ENCODE measurements around the gene NAALADL1. TPM values are rescaled to one million over a fixed set of nuclear protein-coding genes. Genes with fewer than 3 reads are reported as not detected.

The NAALADL1 gene
- total and polyA plus RNA-seq, 2 of the 4 experiments (the other 2 are of a cell fraction) = 3.8 to 5.8 TPM

- H2BK120ac ChIP-seq (ENCODE audit: low read depth, low read length) = no peak overlapping the region
- in situ Hi-C loops (cut with MboI; ENCODE audit: low sequenced_read_pairs) = no loop called here
These were observed 2.6 kb upstream of the NAALADL1 start for GRCh38 chr11:65060913-65061408.

More at GRCh38 chr11:65060913-65061408, 2.6 kb upstream of the NAALADL1 start:
- Histone ChIP-seq H4K91ac (ENCODE audit: insufficient read depth, low read depth, low read length) (no peak overlapping the region), H3K27me3 (ENCODE audit: control insufficient read depth, insufficient read depth, low read length) (peaks cover 18% of the 10 kb centered on the region; the same call in 1 of the 2 replicates), H3K23ac (ENCODE audit: low read depth, low read length) (no peak overlapping the region), H3K4me1 (ENCODE audit: control insufficient read depth, insufficient read depth, low read length) (no peaks in the 10 kb centered on the region), H3K9ac (ENCODE audit: low read depth, low read length) (no peak overlapping the region), H3K18ac (ENCODE audit: low read depth, low read length) (no peak overlapping the region), H3K14ac (replicated peaks; ENCODE audit: low read depth, low read length) (no peak overlapping the region), H3K56ac (ENCODE audit: extremely low read depth, insufficient read depth, low read length) (no peak overlapping the region), H3K9me1 (ENCODE audit: insufficient read depth, low read length) (peaks cover 5% of the 10 kb centered on the region; the same call in 1 of the 2 replicates), H4K5ac (ENCODE audit: low read depth, low read length) (no peak overlapping the region), H2BK20ac (ENCODE audit: low read depth, low read length) (no peak overlapping the region), H2BK5ac (ENCODE audit: low read depth, low read length, poor library complexity, severe bottlenecking) (no peak overlapping the region), H4K8ac (ENCODE audit: low read depth in 2 of 2, low read length in 2 of 2) (no peak overlapping the region), H3K4me2 (ENCODE audit: low read depth, low read length) (no peak overlapping the region), H3K4me3 (ENCODE audit: insufficient read depth, low read depth, low read length) (no peak overlapping the region), H3K27ac (ENCODE audit: insufficient read depth, low read length) (no peak overlapping the region), H3K9me3 (ENCODE audit: control insufficient read depth, insufficient read depth, low read length) (no peaks in the 10 kb centered on the region), H3K4ac (ENCODE audit: low read depth, low read length) (0 out of 2 replicates have a peak overlapping the region, but pooled peaks have one; percentile 2), H2AFZ (replicated peaks; ENCODE audit: low read length, poor library complexity) (peak overlapping the region; percentile 84), H4K20me1 (ENCODE audit: insufficient read depth, low read length) (no peaks in the 10 kb centered on the region), H2BK15ac (ENCODE audit: low read depth, low read length) (no peak overlapping the region), H3K79me1 (ENCODE audit: low read depth in 1 of 2, low read length in 2 of 2) (no peaks in the 10 kb centered on the region), H2AK5ac (ENCODE audit: low read depth, low read length) (no peak overlapping the region), H3K36me3 (ENCODE audit: control insufficient read depth, insufficient read depth, low read length) (no peaks in the 10 kb centered on the region), H2AK9ac (replicated peaks; ENCODE audit: low read depth, low read length, poor library complexity) (peak overlapping the region; percentile 55)
- BruUV-seq (replicated peaks) = no TSS peak
- WGBS, 2 experiments (ENCODE audit: extremely low coverage in 2 of 2, insufficient read length in 1 of 2) = 59% methylated on average over 5 of the region's 9 CpGs; no CpG with 5 or more reads in 1 of the 2 experiments
- ATAC-seq (ENCODE audit: low read depth) (0 out of 2 replicates have a peak, but pooled peaks have one; percentile 24), DNase-seq (no peak)
- POLR2A ChIA-PET (ENCODE audit: unreplicated experiment) = no interaction called here
- TF ChIP-seq POLR2A (IDR thresholded peaks at IDR 0.05; ENCODE audit: low read depth, low read length) (no peak), CHD1 (IDR thresholded peaks at IDR 0.05; ENCODE audit: low read depth, low read length) (no peak), RFX5 (IDR thresholded peaks at IDR 0.05; ENCODE audit: low read depth, low read length) (no peak), MAFK (IDR thresholded peaks at IDR 0.05; ENCODE audit: low read depth, low read length) (no peak), MAZ (IDR thresholded peaks at IDR 0.05; ENCODE audit: borderline replicate concordance, low read depth, low read length) (no peak), FOS (IDR thresholded peaks at IDR 0.05; ENCODE audit: low read depth, low read length) (no peak), BHLHE40 (IDR thresholded peaks at IDR 0.05; ENCODE audit: low read depth, low read length) (no peak), NFE2L2 (IDR thresholded peaks at IDR 0.05; ENCODE audit: low read depth, low read length) (no peak), CTCF (conservative IDR thresholded peaks at IDR 0.05; ENCODE audit: low read depth, low read length) (no peak), USF2 (IDR thresholded peaks at IDR 0.05; ENCODE audit: low read depth, low read length) (no peak), RAD21 (IDR thresholded peaks at IDR 0.05; ENCODE audit: low read length) (no peak), MXI1 (IDR thresholded peaks at IDR 0.05; ENCODE audit: borderline replicate concordance, low read depth, low read length) (no peak)
- intact Hi-C loops (cut with micrococcal nuclease) (no loop called here), dilution Hi-C loops (cut with HindIII; ENCODE audit: low sequenced_read_pairs, unreplicated experiment) (no loop called here)
- CTCF ChIA-PET = no interaction called here
